Kidney (tissue), 14 donors: ENCODE data around the gene ADPRS. TPM values are rescaled to one million over a fixed set of nuclear protein-coding genes. Genes with fewer than 3 reads are reported as not detected.

Experiments
- DNase-seq, 5 donors: peaks; one replicate each; pipeline ENCODE4 v3.0.0-alpha.2; 2013 to 2020
- FAIRE-seq: peaks from 2 replicates; lab custom pipeline; 2012; peaks lifted over from hg19 to GRCh38; lab: Jason Lieb, UNC
- H3K27ac ChIP-seq, 2 donors: one replicate each; pipeline ENCODE4 v1.7.0; 2013; ENCODE audit warnings: low read depth in 2 of 2, low read length in 2 of 2, inconsistent platforms in 1 of 2
- H3K27me3 ChIP-seq: one replicate; pipeline ENCODE4 v1.7.1; 2013; ENCODE audit warnings: low read length, inconsistent platforms; ENCODE audit not compliant: control insufficient read depth, insufficient read depth
- H3K36me3 ChIP-seq, 3 donors: one replicate each; pipeline versions ENCODE4 v1.7.0 to v1.7.1; 2013; ENCODE audit warnings: low read length in 3 of 3, control low read depth in 1 of 3, inconsistent platforms in 1 of 3; ENCODE audit not compliant: insufficient read depth in 3 of 3, control insufficient read depth in 2 of 3
- H3K4me1 ChIP-seq, 3 donors: one replicate each; pipeline versions ENCODE4 v1.7.0 to v1.7.1; 2013; ENCODE audit warnings: low read length in 3 of 3, inconsistent platforms in 1 of 3, low read depth in 1 of 3; ENCODE audit not compliant: control insufficient read depth in 2 of 3, insufficient read depth in 2 of 3
- H3K4me3 ChIP-seq, 3 donors: one replicate each; pipeline versions ENCODE4 v1.7.0 to v1.8.1; 2013; ENCODE audit warnings: low read length in 3 of 3, control low read depth in 1 of 3, inconsistent platforms in 1 of 3
- H3K9ac ChIP-seq, 3 donors: one replicate each; pipeline versions ENCODE4 v1.7.0 to v1.7.1; 2013; ENCODE audit warnings: low read length in 3 of 3, control low read depth in 1 of 3, inconsistent platforms in 1 of 3
- H3K9me3 ChIP-seq, 3 donors: one replicate each; pipeline versions ENCODE4 v1.7.0 to v1.7.1; 2013; ENCODE audit warnings: low read length in 3 of 3, control low read depth in 1 of 3, inconsistent platforms in 1 of 3; ENCODE audit not compliant: control insufficient read depth in 2 of 3, insufficient read depth in 1 of 3
- intact Hi-C: fragments of 100-400 bp; cut with DNase I; formaldehyde crosslinking; loops from one replicate; pipeline ENCODE4 v1.11.1; 2022
- polyA plus RNA-seq: library from polyadenylated mRNA; stranded (reverse); fragments of 350-450 nt; fragmentation: Illumina TruSeq; extraction: RNeasy Lipid Tissue Mini Kit (QIAGEN cat#74804); gene quantifications from one replicate; pipeline ENCODE4 v1.2.3, GENCODE V29; 2014; ENCODE audit warnings: low read depth, low replicate concordance; ENCODE audit not compliant: insufficient read depth
- total RNA-seq: library from RNA; stranded (reverse); fragmentation: NEBNext Ultra II Directional; extraction: Animal tissue kit (Norgen Biotek cat#: 25700); gene quantifications from one replicate; pipeline ENCODE4 v1.2.1, GENCODE V29; 2021
- TF ChIP-seq, protein P1 (sequence below): IDR thresholded peaks from 3 replicates; pipeline ENCODE4 v1.5.1; 2012; ENCODE audit warnings: mild to moderate bottlenecking, moderate library complexity, borderline replicate concordance; ENCODE audit not compliant: insufficient read depth; ENCODE audit errors: extremely low read depth
- donor health status: control.
- donor health status: control.
- donor health status: control.
- donor health status: control.
- donor health status: control.
- donor health status: DM: yes; HTN: yes; CAD: no.
- donor health status: Normal renal cell carcinoma (clear cell type).

The ADPRS gene
- total and polyA plus RNA-seq, 2 donors from 2014 or later, result 26.9 to 36.4 TPM

DNA sequence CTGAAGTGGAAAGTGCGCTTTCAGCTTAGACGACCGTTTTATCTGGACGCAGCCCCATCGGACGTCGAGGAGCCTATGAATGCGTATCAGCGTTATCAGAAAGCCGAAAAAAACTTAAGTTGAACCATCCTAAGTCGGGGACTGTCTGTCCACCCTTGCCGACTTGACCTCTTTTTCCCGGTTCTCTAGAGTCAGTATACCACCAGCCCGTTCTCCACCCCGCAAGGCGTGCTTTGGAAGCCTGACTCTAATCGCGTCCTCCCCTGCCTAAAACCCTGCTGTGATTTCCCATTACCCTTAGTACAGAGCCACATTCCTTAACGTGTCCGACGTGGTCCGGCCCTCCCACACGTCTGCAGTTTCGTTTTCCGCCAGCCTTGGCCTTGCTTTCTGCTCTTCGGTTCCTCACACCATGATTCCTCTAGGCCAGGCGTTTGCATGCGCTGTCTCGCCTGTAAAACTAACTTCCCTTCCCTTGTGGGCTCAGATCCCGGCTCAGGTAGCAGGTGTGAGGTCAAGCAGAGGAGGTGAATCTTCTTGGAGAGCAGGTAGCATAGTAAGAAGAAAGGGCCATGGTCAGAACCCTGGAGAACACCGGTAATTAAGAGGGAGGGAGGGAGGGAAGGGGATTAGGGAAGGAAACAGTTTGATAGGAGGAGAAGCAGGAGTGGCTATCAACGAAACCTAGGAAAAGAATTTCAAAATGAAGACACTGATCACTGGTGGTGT lies 865 bp downstream of the ADPRS start:
- intact Hi-C loops, result no loop called here
- FAIRE-seq, result no peak
- H3K27ac ChIP-seq, result peak overlapping the region in 1 of 2 donors; percentile 93
- peaks cover 0 to 18% (median 6%) of the 10 kb centered on the region in 3 donors for H3K4me1 ChIP-seq
- H3K27me3 ChIP-seq, result no peaks in the 10 kb centered on the region
- no peaks in the 10 kb centered on the region for H3K9me3 ChIP-seq
- TF ChIP-seq, protein P1, sequence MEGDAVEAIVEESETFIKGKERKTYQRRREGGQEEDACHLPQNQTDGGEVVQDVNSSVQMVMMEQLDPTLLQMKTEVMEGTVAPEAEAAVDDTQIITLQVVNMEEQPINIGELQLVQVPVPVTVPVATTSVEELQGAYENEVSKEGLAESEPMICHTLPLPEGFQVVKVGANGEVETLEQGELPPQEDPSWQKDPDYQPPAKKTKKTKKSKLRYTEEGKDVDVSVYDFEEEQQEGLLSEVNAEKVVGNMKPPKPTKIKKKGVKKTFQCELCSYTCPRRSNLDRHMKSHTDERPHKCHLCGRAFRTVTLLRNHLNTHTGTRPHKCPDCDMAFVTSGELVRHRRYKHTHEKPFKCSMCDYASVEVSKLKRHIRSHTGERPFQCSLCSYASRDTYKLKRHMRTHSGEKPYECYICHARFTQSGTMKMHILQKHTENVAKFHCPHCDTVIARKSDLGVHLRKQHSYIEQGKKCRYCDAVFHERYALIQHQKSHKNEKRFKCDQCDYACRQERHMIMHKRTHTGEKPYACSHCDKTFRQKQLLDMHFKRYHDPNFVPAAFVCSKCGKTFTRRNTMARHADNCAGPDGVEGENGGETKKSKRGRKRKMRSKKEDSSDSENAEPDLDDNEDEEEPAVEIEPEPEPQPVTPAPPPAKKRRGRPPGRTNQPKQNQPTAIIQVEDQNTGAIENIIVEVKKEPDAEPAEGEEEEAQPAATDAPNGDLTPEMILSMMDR, result no peak
- peak in 3 of 5 donors; percentile 54 to 67 (median 56) for DNase-seq
- peak overlapping the region; percentile 68 to 87 (median 80) for H3K4me3 ChIP-seq
- H3K9ac ChIP-seq, result peak overlapping the region; percentile 68 to 97 (median 86)
- peaks cover 4 to 30% (median 15%) of the 10 kb centered on the region in 3 donors for H3K36me3 ChIP-seq

- Histone ChIP-seq H3K9ac (no peak overlapping the region), H3K36me3 (peaks cover 6 to 34% (median 15%) of the 10 kb centered on the region in 3 donors), H3K4me1 (peaks cover 0 to 18% (median 2%) of the 10 kb centered on the region in 3 donors), H3K27me3 (no peaks in the 10 kb centered on the region), H3K27ac (no peak overlapping the region), H3K9me3 (no peaks in the 10 kb centered on the region), H3K4me3 (no peak overlapping the region)
- intact Hi-C loops, result no loop called here
- FAIRE-seq (no peak), DNase-seq (no peak)
- TF ChIP-seq, protein P1, result no peak
Observed at GRCh38 chr1:36091141-36091540, 2.4 kb downstream of the ADPRS start.

- H3K27ac ChIP-seq, result no peak overlapping the region
- H3K36me3 ChIP-seq, result peaks cover 6 to 34% (median 15%) of the 10 kb centered on the region in 3 donors
- DNase-seq, result no peak
- no peaks in the 10 kb centered on the region for H3K9me3 ChIP-seq
- no peak overlapping the region for H3K4me3 ChIP-seq
- H3K9ac ChIP-seq, result no peak overlapping the region
- intact Hi-C loops, result no loop called here
- peaks cover 0 to 18% (median 2%) of the 10 kb centered on the region in 3 donors for H3K4me1 ChIP-seq
- TF ChIP-seq, protein P1, result no peak
- FAIRE-seq, result no peak
- H3K27me3 ChIP-seq, result no peaks in the 10 kb centered on the region
Observed at GRCh38 chr1:36091698-36092097, 3.0 kb downstream of the ADPRS start.
